ENCODE results near the gene KPNA4.

KPNA4 gene

DNA sequence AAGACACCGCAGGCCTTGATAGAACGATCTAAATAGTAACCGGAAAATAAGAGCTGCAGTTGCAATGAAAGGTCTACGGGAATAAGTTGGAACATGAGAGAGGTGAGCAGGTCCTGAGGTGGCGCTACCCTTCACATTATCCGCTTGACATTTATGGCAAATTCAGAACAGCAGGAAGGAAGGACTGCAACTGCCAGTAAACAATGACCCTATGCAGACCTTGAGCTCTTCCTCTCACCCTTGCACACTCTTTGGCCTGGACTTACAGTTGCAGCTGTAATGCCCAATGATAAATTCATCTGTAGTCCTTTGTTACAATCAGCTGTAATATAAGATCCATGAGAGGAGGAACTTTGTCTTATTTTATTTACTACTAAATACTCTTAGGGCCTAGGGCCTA lies 83.5 kb downstream of the KPNA4 start:
- no peaks in the 10 kb centered on the region for H3K4me1 ChIP-seq (ENCODE audit: insufficient read depth, low read length, severe bottlenecking)
- H4K20me1 ChIP-seq (ENCODE audit: insufficient read depth, low read length): no peaks in the 10 kb centered on the region
- H3F3A ChIP-seq (ENCODE audit: insufficient read depth, low read length): no peaks in the 10 kb centered on the region
- no peaks in the 10 kb centered on the region for H3K9me3 ChIP-seq (ENCODE audit: low read length)
- TF ChIP-seq EZH2 (IDR thresholded peaks at IDR 0.05; ENCODE audit: borderline replicate concordance, low read length): no peak
- TF ChIP-seq, protein P1, sequence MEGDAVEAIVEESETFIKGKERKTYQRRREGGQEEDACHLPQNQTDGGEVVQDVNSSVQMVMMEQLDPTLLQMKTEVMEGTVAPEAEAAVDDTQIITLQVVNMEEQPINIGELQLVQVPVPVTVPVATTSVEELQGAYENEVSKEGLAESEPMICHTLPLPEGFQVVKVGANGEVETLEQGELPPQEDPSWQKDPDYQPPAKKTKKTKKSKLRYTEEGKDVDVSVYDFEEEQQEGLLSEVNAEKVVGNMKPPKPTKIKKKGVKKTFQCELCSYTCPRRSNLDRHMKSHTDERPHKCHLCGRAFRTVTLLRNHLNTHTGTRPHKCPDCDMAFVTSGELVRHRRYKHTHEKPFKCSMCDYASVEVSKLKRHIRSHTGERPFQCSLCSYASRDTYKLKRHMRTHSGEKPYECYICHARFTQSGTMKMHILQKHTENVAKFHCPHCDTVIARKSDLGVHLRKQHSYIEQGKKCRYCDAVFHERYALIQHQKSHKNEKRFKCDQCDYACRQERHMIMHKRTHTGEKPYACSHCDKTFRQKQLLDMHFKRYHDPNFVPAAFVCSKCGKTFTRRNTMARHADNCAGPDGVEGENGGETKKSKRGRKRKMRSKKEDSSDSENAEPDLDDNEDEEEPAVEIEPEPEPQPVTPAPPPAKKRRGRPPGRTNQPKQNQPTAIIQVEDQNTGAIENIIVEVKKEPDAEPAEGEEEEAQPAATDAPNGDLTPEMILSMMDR (IDR thresholded peaks at IDR 0.05; ENCODE audit: low read length): no peak
- no peaks in the 10 kb centered on the region for H3K79me2 ChIP-seq (ENCODE audit: insufficient read depth, low read length)
- H3K9me2 ChIP-seq (ENCODE audit: low read depth, low read length): no peaks in the 10 kb centered on the region
- no peak overlapping the region for H2AFZ ChIP-seq (ENCODE audit: low read length)
- H3K36me3 ChIP-seq (ENCODE audit: insufficient read depth, low read length): no peaks in the 10 kb centered on the region
- no peaks in the 10 kb centered on the region for H3K27me3 ChIP-seq (ENCODE audit: insufficient read depth, low read length)
- H3K9ac ChIP-seq (ENCODE audit: low read length): no peak overlapping the region
- no peak overlapping the region for H3K4me3 ChIP-seq (ENCODE audit: low read depth, low read length, poor library complexity, severe bottlenecking)
- no peak overlapping the region for H3K27ac ChIP-seq (ENCODE audit: low read depth, low read length, poor library complexity, severe bottlenecking)
- no peak overlapping the region for H3K4me2 ChIP-seq (ENCODE audit: low read length)

DNA sequence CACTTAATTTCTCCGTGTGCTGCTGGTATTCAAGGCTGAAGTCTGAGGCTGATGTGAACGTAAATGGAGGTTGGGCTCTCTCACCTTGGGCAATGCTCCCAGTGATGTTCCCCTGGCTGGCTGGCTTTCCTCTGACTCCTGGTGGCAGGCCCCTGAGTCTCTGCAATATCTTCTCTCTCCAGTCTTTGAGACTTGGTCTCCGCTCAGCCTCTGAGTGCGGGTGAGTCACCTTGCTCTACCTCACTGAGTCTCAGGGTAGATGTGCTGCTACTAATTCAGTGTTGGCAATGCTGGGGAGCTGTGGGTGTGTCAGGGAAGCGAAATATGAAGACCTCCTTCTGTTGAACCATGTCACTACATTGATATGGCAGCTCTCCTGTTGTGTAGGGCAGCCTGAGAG lies 84.4 kb downstream of the KPNA4 start:
- no peak overlapping the region for H3K27ac ChIP-seq (ENCODE audit: low read depth, low read length, poor library complexity, severe bottlenecking)
- H3K9me2 ChIP-seq (ENCODE audit: low read depth, low read length): no peaks in the 10 kb centered on the region
- H2AFZ ChIP-seq (ENCODE audit: low read length): no peak overlapping the region
- no peaks in the 10 kb centered on the region for H3K4me1 ChIP-seq (ENCODE audit: insufficient read depth, low read length, severe bottlenecking)
- H3K9me3 ChIP-seq (ENCODE audit: low read length): no peaks in the 10 kb centered on the region
- no peak overlapping the region for H3K4me2 ChIP-seq (ENCODE audit: low read length)
- H3K36me3 ChIP-seq (ENCODE audit: insufficient read depth, low read length): no peaks in the 10 kb centered on the region
- H3K27me3 ChIP-seq (ENCODE audit: insufficient read depth, low read length): no peaks in the 10 kb centered on the region
- no peak overlapping the region for H3K9ac ChIP-seq (ENCODE audit: low read length)
- H3F3A ChIP-seq (ENCODE audit: insufficient read depth, low read length): no peaks in the 10 kb centered on the region
- no peak overlapping the region for H3K4me3 ChIP-seq (ENCODE audit: low read depth, low read length, poor library complexity, severe bottlenecking)
- no peaks in the 10 kb centered on the region for H4K20me1 ChIP-seq (ENCODE audit: insufficient read depth, low read length)
- no peaks in the 10 kb centered on the region for H3K79me2 ChIP-seq (ENCODE audit: insufficient read depth, low read length)
- TF ChIP-seq, protein P1 (IDR thresholded peaks at IDR 0.05; ENCODE audit: low read length): no peak
- no peak for TF ChIP-seq EZH2 (IDR thresholded peaks at IDR 0.05; ENCODE audit: borderline replicate concordance, low read length)

DNA sequence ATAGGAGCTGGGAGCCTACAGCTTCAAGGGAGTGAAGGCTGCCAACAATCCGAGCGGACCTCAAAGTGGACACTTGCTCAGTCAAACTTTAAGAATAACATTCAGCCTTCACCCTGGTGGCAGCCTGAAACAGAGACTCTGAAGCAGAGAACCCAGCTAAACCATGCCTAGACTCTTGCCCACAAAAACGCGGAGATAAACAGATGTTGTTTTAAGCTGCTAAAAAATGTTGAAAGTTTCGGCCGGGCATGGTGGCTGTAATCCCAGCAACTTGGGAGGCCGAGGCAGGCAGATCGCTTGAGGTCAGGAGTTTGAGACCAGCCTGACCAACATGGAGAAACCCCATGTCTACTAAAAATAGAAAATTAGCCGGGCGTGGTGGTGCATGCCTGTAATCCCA lies 86.0 kb downstream of the KPNA4 start:
- Histone ChIP-seq H3K27ac (ENCODE audit: low read depth, low read length, poor library complexity, severe bottlenecking) (no peak overlapping the region), H3K9me3 (ENCODE audit: low read length) (no peaks in the 10 kb centered on the region), H3K9me2 (ENCODE audit: low read depth, low read length) (no peaks in the 10 kb centered on the region)

More for the DNA sequence above, 86.0 kb downstream of the KPNA4 start:
- Histone ChIP-seq H3K27me3 (ENCODE audit: insufficient read depth, low read length) (no peaks in the 10 kb centered on the region), H3K4me1 (ENCODE audit: insufficient read depth, low read length, severe bottlenecking) (no peaks in the 10 kb centered on the region), H3K36me3 (ENCODE audit: insufficient read depth, low read length) (no peaks in the 10 kb centered on the region), H4K20me1 (ENCODE audit: insufficient read depth, low read length) (no peaks in the 10 kb centered on the region), H3K4me2 (ENCODE audit: low read length) (no peak overlapping the region), H3K9ac (ENCODE audit: low read length) (no peak overlapping the region), H3K79me2 (ENCODE audit: insufficient read depth, low read length) (no peaks in the 10 kb centered on the region), H2AFZ (ENCODE audit: low read length) (no peak overlapping the region), H3F3A (ENCODE audit: insufficient read depth, low read length) (no peaks in the 10 kb centered on the region), H3K4me3 (ENCODE audit: low read depth, low read length, poor library complexity, severe bottlenecking) (no peak overlapping the region)
- TF ChIP-seq, protein P1 (IDR thresholded peaks at IDR 0.05; ENCODE audit: low read length): no peak
- no peak for TF ChIP-seq EZH2 (IDR thresholded peaks at IDR 0.05; ENCODE audit: borderline replicate concordance, low read length)

Measured in OCI-LY1 (cell line).